ENCODE results near the gene MTERF4.
A peak's percentile ranks its signal among the peaks of the same experiment; 100 is the strongest.

MTERF4 gene

GRCh38 chr2:241133436-241133820 lies 31.3 kb upstream of the MTERF4 start:
- DNase-seq = no peak

GRCh38 chr2:241132538-241133435 lies 30.7 kb upstream of the MTERF4 start:
- no peak for DNase-seq

- DNase-seq = no peak
Observed at GRCh38 chr2:241131531-241131930, 29.4 kb upstream of the MTERF4 start.

- DNase-seq = no peak
Observed at GRCh38 chr2:241130316-241130715, 28.2 kb upstream of the MTERF4 start.

GRCh38 chr2:241129086-241129871 lies 27.2 kb upstream of the MTERF4 start:
- no peak for DNase-seq

- no peak for DNase-seq
Observed at GRCh38 chr2:241128266-241128665, 26.2 kb upstream of the MTERF4 start.

- DNase-seq = no peak
Observed at GRCh38 chr2:241126771-241127202, 24.7 kb upstream of the MTERF4 start.

GRCh38 chr2:241126201-241126611 lies 24.1 kb upstream of the MTERF4 start:
- no peak for DNase-seq

GRCh38 chr2:241125626-241126025 lies 23.5 kb upstream of the MTERF4 start:
- no peak for DNase-seq

GRCh38 chr2:241123816-241124536 lies 21.9 kb upstream of the MTERF4 start:
- peak; percentile 54 for DNase-seq

GRCh38 chr2:241122376-241123002 lies 20.4 kb upstream of the MTERF4 start:
- no peak for DNase-seq

- no peak for DNase-seq
Observed at GRCh38 chr2:241121008-241121407, 18.9 kb upstream of the MTERF4 start.

- DNase-seq = no peak
Observed at GRCh38 chr2:241120440-241120839, 18.4 kb upstream of the MTERF4 start.

- no peak for DNase-seq
Observed at GRCh38 chr2:241118737-241119505, 16.8 kb upstream of the MTERF4 start.

- no peak for DNase-seq
Observed at GRCh38 chr2:241116606-241117560, 14.8 kb upstream of the MTERF4 start.

- DNase-seq = no peak
Observed at GRCh38 chr2:241115361-241115760, 13.3 kb upstream of the MTERF4 start.

GRCh38 chr2:241114836-241115235 lies 12.7 kb upstream of the MTERF4 start:
- DNase-seq = no peak

- no peak for DNase-seq
Observed at GRCh38 chr2:241112592-241112991, 10.5 kb upstream of the MTERF4 start.

GRCh38 chr2:241112046-241112445 lies 10.0 kb upstream of the MTERF4 start:
- DNase-seq = no peak

- no peak for DNase-seq
Observed at GRCh38 chr2:241111440-241111805, 9.3 kb upstream of the MTERF4 start.
